GM18907 (cell line): ENCODE measurements around the gene MCIDAS.
A peak's percentile ranks its signal among the peaks of the same experiment; 100 is the strongest.

Source experiments
- ATAC-seq: cut with Tn5 transposase; IDR thresholded peaks from one replicate; pipeline ENCODE4 v1.9.1; 2021; ENCODE audit warnings: mild to moderate bottlenecking, moderate library complexity; ENCODE audit not compliant: unreplicated experiment

Gene MCIDAS

DNA sequence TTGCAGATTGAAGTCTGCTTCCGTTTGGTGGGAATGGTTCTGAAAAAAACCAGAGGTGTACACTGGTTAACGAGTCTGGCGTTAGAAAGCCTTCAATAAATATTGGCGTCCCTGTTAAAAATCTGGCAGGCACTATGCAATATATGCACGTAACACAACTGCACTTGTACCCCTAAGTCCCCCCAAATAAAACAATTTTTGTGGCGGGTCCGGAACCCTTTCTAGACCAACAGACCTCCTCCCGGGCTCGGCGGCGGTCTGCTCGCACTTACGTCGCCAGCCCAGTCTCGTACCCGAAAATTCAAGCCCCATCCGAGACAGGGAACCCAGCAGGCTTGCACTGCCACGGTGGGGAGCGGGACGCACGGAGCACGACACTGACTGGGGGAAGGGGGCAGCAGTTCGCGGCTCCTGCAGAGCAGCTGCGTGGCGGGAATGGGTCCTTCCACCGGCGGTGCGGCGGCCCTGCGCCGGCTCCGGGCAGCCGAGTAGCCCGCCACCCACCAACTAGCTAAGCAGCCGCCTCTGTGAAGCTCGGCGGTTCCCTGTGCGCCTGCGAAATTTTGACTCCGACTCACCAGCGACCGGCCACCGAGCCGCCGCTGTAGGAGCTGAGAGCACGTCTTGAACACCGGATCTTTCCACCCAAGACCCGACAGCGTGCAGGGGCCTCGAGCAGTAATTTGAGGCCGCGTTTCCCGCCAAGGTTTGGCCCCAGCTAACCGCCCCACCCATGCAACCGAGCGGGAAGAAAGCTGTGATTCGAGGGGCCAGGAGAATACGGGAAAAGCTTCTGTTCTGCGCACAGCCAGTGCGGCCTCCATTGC lies 3.9 kb downstream of the MCIDAS start:
- no peak for ATAC-seq

DNA sequence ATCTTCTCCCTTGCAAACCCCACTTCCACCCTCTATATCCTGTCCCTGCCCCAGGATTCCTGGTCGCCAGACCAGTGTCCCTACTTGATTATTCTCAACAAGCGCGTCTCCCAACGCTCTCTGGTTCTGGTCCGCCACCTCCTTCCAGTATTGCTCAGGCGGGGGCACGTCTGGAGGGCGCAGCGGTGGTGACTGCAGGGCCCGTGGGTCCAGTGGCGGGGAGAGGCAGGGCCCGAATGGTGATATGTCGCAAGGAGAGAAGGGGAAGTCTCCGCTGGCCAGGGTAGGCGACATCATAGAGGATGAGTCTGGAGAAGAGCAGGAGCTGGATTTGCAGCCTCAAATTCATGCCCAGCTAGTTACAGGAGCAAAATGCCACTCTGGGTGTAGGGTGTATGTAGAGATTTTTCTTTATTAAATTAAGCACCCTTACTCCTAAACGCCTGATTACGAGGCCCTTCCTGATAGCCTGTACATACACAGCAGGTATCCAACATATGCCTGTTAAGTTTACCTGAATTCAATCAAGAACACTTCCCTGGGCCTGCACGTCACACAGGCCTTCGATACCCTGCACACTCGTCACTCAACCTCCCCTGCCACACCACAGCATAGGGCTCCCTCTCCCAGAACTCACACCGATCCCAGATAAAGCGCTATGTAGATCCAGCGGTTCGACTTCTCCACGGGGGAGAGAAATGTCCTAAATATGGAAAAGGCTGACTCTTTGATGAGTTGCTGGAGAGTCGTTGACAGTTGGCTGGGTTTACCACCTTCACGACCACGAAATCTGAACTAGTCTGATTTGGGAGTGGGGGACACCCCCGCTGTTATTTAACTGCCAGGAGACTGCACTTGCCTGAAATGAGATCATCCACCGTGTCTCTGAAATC lies 4.8 kb downstream of the MCIDAS start:
- ATAC-seq, result no peak

GRCh38 chr5:55220433-55221185 lies 6.5 kb downstream of the MCIDAS start:
- no peak for ATAC-seq

- no peak for ATAC-seq
Measured at GRCh38 chr5:55219770-55220169, 7.3 kb downstream of the MCIDAS start.

DNA sequence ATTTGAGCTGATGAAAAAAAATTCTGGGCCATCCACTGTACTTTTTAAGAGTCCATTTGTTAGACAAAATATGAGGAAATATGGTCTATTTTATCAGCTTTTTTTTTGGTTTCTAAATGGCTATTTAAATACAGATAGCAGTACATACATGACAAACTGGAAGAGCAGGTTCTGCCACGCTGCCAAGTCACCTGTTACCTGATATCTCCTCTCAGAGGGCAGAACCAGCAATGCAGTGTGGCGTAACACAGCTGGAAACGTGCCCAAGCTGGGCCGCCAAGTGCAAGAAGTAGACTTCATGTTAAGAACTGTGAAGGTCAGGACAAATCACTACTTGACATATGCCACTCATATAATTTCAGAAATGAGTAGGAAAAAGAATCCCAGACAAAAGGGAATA lies 8.1 kb downstream of the MCIDAS start:
- no peak for ATAC-seq

DNA sequence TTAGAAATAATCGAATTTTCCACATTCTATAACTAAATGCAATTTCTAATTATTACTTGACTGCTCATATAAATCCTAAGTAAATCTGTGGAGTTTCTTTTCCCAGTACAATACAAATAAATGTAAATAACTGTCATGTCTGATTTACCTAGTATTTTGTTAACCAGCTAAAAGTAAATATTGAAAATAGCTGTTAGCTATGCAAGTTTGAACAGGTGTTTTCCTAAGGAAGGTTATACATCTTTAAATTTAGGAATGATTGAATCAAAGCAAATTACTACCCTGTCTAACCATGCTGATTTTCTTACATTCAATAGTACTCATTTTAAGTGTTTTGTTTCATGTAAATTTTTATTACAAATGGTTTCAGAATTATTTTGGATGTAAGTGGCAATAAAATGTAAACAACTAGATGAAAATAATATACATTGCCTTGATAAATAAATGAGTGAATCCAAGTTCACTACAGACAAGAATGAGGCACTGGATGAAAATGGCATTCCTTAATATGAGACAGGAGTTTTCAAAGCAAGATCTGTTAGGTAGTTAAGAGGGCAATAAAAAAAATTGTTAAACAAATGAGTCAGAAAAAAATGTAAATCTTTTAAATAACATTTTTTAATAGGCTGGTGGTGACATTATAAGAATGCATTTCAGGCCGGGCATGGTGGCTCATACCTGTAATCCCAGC lies 15.8 kb downstream of the MCIDAS start:
- no peak for ATAC-seq

DNA sequence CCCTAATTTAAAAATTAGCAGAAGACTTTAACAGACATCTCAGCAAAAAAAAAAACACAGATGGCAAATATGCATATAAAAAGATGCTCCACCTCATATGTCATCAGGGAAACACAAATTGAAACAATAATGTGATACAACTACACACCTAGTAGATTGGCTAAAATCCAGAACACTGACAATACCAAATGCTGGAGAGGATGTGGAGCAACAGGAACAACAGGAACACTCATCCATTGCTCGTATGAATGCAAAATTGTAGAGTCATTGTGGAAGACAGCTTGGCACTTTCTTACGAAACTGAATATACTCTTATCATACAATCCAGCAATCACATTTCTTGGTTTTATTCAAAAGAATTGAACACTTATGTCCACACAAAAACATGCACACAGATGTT lies 22.1 kb downstream of the MCIDAS start:
- no peak for ATAC-seq

DNA sequence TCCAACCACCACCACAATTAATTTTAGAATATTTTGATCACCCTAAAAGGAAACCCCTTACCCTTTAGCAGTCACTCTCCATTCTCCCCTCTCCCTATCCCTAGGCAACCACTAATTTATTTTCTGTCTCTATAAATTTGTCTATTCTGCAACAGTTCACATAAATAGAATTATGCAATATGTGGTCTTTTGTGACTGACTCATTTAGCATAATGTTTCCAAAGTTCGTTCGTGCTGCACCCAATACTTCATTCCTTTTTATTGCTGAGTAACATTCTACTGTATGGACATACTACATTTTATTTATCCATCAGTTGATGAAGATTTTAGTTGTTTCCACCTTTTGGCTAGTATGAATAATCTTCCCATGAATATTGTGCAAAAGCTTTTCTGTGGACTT lies 36.0 kb downstream of the MCIDAS start:
- no peak for ATAC-seq

DNA sequence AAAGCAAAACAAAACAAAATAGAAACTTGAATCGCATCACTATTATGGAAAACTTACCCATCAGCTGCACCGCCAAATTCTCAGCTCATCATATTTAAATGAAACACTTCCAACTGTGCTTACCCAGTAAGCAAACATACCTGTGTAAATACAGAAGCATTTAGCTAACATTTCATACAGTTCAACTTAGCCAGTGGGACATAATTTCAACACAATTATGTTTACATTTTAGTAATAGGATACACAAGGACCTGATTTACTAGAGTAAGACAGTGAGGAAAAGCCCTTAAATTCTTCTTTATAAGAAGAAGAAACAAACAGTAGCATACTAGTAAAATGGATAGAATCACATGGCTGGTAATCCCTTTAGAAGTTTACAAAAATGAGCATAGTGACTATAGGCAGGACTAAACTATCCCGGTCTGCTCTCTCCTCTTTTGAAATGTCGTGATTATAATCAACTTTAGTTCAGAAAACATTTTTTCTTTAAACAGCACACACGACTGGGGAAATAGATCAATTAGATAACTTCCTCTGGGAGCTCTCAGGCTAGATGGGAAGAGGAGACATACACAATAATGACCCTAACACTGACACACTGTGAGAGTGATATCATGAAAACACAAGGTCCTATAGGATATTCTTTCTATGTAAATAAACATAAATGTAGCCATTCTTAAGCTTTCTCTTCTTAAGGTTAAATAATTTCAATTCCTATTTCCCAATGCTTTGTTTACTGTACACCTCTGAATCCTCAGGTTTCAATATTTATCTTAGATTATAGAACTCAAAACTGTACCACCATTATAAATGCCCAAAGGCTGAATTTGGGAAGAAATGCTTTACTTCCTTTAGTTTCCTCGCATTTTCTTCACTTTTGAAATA lies 38.2 kb downstream of the MCIDAS start:
- ATAC-seq, result no peak

GRCh38 chr5:55187370-55187769 lies 39.7 kb downstream of the MCIDAS start:
- no peak for ATAC-seq

GRCh38 chr5:55180016-55180415 lies 47.1 kb downstream of the MCIDAS start:
- ATAC-seq, result no peak

- no peak for ATAC-seq
Measured at GRCh38 chr5:55177078-55177477, 50.0 kb downstream of the MCIDAS start.

GRCh38 chr5:55176176-55176818 lies 50.8 kb downstream of the MCIDAS start:
- ATAC-seq, result no peak

DNA sequence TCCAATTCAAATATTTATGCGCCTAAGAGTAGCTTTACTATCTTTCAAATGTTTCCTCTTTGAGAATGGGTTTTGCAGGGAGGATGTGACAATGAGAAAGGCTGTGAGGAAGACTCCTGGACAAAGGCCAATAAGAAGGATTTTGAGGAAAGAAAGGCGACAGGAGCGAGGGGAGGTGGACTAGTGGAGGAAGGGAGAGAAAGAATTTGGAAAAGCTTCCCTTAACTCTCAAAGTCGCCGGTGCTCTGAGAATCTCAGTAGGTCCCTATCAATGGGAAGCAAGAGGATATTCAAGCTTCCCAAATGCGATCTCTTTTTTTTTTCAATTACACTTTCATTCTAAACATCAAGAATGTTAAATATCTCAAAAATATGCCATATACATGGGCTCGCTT lies 51.3 kb downstream of the MCIDAS start:
- ATAC-seq, result no peak

DNA sequence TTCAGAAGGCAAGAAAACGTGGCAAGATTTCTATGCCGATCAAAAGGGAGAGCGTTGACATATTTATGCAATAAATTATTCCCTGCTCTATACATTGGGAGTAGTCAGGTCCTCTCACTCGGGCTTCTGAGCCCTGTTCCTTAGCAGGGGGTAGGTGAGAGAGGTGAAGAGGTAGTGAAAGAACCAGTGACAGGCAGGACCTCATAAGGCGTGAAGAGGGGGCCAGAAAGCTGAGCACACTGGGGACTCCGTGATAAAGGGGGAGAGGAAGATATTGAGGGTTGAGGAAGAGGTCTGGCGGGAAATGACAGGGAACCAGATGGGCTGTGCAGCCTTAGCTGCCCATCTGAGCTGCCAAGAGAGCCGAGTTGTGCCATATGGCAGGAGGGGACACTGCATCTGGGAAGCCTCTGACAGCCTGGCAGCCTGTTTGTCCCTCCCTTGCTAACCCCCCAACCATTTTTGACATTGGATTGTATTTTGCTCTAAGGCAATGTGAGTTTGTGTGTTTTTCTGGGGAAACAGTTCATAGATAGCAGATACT lies 53.4 kb downstream of the MCIDAS start:
- ATAC-seq, result peak; percentile 29

DNA sequence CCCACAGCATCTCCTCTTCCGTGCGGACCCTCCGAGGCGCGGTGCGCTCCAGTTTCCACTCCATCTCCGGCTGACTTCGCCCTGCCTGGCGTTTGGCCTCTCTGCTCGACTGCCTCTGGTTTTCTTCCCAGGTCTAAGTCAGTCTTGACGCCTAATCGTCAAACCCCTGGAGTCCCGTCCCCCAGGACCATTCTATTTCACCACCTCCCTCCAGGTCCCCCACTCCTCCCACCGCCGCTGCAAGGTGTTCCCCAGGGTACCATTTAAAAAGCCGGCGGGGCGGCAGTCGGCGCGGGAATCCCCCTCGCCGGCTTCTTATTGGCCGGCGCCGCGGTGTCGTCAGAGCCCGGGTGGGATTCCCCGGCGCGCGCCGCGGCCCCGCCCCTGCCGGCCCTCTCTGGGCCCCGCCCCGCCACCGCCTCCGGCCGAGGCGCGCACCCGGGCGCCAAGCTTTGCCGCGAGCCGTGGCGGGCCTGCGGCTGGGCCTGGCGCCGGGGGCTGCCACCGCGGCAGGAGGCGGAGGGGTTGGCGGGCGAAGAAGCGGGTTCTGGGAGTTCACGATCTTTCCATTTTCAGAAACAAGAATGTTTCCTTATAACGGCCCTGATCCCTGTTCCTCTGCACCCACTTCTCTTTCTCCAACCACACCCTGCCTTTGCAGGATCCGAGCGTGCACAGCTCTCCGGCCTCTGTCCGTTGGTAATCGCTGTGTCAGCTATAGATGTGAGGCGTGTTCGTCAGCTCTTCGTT lies 54.0 kb downstream of the MCIDAS start, which contains the start of gene CDC20B:
TSS of gene CDC20B (minus strand) at position 241 of the 750 bp plus-strand sequence. CDS start at position 64, 177 bp downstream.
- peak; percentile 84 for ATAC-seq

- peak; percentile 67 for ATAC-seq
Measured at GRCh38 chr5:55172051-55172899, 54.8 kb downstream of the MCIDAS start.
